Stimulated activated CD4-positive, alpha-beta T cell treated with anti-CD3 and anti-CD28 coated beads, Interleukin-12 subunit alpha, Interleukin-12 subunit beta, amount 100 ng/mL, for 24 hours (primary cell): ENCODE data around the gene TMA7B.
A peak's percentile ranks its signal among the peaks of the same experiment; 100 is the strongest.
"Not testable (repeated sequence)": the region's sequence is repeated elsewhere in the genome, so short reads cannot be mapped to it uniquely, and the experiment has no call there.

Experiments
- DNase-seq, 2 experiments: peaks; one replicate each; pipeline ENCODE4 v3.0.0-alpha.2; 2020; ENCODE audit warnings: low read depth in 2 of 2

TMA7B gene

DNA sequence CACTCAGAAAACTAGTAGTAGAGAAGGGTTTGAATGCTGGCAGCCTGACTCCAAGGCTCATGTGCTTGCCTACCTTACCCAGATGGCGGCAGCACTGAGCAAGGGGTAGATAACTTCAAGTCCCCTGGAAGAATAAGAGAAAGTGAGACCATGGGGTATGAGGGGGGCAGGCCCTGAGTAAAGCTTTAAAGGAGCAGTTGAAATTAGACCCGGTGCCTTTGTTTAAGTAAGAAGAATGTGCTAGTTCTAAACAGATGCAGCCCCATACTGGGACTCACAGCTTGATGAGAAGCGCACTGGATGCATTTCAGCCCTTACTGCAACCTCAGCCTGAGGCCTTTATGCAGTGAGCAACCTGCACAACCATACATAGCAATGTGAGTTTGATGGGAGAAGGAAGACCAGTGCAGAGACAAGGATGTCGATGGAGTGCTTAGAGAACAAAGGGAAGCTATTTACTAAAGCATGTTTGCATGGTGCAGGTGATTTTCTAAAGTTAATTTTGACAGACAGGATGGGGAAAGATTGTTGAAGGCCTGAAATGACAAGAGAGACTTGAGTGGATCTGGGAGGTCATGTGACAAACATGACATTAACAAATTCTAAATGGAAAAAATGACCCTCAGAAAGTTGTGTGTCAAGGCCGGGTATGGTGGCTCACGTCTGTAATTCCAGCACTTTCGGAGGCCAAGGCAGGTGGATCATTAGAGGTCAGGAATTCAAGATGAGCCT is 27.1 kb upstream of the TMA7B start:
- no peak for DNase-seq

DNA sequence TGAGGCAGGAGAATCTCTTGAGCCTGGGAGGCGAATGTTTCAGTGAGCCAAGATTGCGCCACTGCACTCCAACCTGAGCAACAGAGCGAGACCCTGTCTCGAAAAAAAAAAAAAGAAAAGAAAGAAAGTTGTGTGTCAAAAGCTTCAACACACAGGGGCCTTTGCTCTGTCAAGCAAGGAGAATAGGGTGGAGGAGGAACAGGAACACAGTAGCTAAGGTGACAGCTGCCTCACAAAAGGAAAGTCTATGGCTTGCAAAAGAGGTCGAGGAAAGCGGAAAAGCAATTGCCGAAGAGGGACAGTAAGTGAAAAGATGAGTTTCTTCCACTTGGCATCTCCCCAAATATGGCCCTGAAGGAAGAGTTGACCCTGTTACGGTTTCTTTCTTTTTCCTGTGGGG is 26.5 kb upstream of the TMA7B start:
- no peak for DNase-seq

DNA sequence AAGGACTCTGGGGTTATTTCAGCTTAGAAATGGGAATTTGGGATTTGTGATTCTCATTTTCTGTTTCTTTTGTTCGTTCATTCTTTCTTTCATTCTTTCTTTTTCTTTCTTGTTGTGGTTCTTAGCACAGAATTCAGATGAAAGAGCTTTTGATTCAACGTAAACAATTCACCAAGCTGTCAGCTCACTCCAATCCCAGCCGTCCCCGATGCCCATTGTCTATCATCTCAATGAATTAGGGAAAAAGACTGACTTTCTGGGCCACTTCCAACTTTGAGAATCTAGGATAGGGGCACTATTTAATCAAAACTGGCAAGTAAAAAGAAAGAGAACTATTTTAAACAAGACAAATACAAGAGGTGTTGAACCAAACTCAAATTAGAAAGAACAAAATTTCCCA is 25.1 kb upstream of the TMA7B start:
- DNase-seq = no peak

DNA sequence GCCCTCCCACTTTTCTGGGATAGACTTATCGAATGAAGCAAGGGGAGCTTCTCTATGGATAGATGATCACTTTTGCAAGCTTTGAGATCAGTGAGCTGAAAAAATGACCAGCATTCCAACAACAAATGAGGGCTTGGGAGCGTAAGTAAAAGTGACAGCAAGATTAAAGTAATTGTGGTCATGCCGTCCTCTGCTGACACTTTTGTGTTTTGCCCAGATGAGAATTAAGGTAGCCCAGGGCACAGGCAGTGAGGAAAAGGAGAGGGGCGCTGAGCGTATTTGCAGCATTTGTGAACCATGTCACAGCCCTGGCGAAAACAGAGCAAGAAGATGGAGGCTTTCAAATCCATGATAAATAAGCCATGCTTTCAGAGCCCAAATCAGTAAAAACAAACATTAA is 24.6 kb upstream of the TMA7B start:
- no peak for DNase-seq

DNA sequence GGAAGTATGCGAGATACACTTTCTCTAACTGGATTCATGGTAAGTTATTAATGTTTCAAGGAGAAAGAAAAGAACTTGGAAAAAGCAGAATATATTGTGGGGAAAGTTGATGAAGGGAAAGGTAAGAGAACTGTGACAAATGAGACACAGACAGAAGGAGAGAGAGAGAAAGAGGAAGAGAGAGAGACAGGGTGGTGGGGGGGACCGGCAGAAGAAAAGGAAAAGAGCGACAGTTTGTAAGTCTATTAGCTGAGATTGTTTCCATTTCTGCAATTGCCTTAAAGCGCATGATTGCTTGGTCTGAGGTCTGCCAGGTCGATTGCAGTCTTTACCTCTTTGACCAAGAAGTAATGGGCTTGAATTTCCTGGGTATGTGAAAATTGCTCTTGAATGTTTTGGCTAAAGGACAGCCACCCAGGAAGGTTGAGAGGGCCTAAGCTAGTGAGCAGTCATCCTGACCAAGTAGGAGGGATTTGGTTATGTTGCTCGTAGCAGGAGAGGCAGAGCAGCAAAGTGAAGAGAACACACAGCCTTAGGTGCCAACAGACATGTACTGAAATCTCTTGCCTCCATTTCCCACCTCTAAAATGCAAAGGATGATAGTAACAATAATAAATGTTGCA is 23.6 kb upstream of the TMA7B start:
- DNase-seq = no peak

DNA sequence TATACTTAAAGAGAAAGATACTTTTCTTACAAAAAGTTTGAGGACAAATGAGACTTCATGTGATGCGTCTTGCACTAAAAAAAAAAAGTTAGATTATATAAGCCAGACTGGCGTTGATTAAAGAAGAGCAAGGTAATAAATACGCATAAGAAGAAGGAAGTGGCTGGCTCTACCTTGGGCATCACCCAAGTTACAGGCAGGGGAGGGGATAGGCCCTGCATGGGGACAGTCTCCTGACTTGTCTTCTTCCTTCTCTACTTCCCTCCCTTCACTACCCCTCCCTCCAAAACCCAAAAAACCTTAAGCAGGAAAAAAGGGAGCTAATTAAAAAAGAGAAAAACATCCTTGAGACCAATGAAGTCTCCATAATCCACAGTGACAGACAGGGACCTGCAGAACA is 22.3 kb upstream of the TMA7B start:
- no peak for DNase-seq

DNA sequence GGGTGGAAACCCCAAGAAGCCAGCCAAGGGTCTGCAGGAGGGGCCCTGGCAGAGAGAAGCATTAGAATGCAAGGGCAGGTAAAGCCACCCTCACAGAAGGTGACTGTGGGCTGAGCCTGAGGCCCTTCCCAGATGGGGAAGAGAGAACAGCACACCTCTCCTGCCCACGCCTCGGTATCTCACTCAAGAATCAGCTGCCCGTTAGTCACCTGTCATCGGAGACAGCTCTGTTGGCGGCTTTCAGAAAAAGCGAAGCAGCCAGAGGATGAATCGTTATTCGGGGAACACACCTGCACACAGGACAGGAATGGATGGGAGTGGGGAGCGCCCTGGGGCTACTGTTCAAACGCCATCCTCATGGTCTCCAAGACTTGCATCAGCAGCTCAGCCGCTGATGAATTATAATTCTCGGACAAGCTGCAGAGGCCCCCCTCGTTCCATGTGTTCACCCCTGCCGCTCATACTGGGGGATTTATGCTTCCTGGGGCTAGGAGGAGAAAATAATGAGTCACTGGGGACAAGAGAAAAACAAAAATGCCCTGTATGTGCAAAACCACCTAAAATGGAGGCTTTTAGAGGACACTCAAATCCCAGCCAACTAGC is 21.6 kb upstream of the TMA7B start:
- DNase-seq = peak in 1 of 2 experiments; percentile 48

DNA sequence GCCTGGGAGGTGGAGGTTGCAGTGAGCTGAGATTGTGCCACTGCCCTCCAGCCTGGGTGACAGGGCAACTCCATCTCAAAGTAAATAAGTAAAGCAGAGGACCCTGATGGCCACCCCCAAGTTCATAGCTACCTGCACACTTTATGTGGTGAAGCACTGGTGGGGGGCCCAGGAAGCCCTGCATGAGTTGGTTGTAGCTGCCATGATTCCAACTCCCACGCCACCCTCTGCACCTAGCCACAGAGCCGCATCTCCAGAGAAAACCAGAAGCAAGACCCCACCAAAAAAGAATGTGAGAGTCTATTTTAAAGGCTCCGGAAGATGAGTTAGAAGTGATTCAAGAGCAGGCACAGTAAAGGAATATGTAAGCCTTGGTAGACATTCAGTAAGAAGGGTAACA is 20.4 kb upstream of the TMA7B start:
- no peak for DNase-seq

DNA sequence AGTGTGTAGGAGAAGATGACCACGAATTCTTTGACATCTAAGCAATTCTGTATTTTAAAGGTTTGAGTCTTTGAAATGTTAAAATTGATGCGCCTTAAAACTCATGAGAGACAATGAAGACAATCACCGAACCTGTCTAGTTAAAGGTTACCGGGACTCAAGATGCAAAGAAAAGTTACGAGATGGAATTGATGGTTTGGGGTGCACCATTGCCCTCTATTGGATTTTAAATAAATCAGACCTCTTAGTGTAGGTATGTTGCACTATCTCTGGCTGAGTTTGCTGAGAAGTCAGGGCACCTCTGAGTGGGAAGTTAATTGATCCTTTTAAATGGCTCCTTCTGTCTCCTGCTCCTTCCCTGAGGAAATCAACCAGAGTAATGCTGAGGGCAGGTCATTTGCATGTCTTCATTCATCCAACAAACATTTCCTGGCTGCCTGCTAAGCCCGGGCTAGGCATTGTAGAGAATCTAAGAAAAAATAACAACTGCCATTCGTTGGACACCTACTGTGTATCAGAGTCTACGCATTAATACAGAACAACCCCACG is 19.4 kb upstream of the TMA7B start:
- DNase-seq = no peak

DNA sequence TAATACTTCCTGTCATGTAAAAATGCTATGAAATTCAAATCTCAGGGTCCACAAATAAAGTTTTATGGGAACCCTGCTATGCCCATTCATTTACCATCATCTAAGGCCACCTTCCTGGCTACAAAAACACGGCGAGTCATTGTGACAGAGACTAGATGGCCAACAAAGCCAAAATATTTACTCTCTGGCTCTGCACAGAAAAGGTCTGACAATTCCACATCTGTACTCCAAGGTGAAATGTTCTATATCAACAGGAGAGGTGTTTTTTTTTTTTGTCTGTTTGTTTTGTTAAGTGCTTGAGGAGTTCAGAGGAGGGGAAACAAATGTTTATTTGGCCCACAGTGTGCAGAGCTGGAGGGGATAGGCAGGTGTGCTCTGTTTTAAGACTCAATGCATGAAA is 18.6 kb upstream of the TMA7B start:
- no peak for DNase-seq

DNA sequence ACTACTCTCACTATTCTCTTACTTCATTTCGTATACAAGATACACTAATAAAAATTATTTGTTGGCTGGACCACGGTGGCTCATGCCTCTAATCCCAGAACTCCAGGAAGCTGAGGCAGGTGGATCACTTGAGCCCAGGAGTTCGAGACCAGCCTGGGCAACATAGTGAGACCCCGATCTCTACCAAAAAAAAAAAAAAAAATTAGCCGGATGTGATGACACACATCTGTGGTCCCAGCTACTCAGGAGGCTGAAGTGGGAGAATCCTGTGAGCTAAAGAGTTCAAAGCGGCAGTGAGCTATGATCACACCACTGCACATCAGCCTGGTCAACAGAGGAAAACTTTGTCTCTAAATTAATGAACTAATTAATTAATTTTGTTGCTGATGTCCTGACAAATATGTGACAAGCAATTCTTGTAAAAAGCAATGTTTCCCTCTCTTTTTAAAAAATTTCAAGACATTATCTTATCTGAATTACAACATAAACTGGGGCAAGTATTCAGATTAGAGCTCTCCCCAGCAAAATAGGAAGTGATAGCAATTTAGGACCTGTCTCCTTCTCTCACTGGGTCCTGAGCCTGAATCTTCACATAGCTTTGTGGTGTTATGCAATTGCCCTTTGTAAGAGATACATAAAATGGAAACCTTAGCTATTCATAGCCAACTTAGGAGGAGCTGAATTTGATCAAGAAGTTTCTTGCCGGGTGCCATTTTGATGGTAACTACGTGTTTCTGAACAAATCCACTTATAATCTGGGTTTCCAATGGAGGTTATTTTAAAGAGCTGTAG is 17.6 kb upstream of the TMA7B start:
- no peak for DNase-seq

DNA sequence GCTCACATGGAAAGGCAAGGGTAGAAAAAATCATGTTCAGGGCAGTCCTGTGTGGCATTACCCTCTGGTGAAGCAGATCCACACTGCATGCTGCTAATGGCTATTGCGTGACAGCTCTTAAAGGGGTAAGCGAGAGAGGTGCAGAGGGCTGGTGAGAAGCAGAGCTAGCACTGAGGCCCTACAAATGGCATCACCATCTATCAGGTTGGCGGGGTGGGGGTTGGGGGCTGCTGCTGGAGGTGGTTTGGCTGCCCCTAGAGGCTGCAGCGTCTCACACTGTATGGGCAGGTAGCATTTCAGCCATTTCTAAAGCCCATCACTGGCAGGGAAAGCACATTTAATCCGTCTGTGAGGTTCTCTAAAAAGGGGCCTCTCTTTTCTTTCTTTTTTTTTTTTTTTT is 16.9 kb upstream of the TMA7B start:
- DNase-seq = no peak

DNA sequence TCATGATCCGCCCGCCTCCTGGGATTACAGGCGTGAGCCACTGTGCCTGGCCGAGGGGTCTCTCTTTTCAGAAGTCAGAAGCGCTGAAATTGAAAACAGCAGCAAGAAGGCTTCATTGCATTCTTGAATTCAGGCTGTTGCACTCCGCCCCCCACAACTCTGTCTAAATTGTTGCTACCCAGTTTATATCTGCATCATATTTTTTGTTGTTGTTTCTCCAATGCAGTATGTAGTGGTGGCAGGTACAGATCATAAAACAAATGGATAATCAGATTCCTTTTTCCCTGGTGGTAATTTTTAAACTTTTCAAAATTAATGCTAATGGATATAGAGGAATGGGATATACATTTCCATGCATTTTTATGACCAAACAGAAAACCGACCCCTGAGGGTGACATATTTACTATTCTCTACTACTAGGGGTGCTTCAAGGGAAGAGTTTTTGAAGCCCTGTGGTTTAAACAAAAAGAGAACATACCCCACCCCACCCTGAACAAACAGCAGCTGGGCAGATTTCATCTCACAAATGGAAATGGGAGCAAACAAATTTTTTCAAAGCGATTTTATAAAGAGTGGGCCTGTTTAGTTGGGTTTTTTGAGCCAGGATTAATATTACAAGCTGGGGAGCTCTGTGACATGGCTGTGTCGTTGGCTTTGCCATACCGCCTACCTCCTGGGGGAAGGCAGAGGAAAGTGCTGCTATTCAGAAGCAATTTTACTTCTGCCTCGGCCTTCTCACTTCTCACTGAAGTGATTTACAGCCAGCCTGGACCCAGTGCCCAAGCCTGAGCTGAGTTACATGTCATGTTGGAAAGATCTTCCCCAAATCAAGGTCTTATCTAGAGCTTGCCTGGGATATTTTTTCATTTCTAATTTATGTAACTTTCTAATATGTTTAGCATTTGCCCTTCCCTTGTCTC is 16.0 kb upstream of the TMA7B start:
- DNase-seq = no peak

DNA sequence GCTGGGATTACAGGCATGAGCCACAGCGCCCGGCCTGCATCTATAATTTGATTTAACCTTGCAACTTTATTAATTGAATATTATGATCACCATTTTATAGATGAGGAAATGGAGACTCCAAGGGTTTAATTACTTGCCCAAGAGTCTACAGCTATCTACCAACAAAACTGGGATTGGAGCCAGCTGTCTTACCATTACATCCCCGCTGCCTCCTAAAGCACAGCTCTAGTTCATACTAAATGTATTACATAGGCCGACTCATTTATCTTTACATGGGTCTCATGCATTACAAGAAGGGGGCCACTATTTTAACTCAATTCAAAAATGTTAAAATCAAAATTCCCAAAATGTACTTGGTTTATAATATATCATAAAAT is 14.1 kb upstream of the TMA7B start:
- DNase-seq = no peak

DNA sequence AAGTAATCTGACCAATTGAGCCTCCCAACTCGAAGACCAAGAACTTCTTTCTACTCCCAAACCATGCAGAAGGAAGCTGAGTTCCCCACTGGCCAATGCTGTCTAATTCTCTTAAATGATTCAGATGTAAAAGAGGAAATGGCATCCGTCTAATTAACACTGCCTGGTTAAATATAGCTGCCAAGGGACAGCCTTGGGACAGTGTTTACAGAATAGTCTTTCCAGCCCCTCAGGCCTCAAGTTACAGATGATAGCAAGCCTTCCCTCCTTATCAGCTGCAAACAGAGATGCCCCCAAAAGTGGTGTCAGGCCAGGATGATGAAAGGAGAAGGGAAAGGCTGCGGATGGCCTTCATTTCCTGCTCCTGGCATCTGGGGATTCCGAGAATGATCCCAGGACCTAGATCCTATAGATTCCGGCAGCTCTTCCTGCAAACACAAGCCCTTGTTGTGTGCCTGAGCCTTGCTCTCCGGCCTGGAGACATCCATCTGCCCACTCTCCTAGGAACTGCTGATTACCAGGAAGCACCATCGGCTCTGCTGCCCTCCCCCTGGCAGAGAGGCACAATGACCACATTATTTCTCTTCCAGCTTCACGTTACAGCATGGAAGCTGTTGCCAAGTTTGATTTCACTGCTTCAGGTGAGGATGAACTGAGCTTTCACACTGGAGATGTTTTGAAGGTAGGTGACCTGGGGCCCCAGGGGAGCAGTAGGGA is 13.5 kb upstream of the TMA7B start:
- no peak for DNase-seq

DNA sequence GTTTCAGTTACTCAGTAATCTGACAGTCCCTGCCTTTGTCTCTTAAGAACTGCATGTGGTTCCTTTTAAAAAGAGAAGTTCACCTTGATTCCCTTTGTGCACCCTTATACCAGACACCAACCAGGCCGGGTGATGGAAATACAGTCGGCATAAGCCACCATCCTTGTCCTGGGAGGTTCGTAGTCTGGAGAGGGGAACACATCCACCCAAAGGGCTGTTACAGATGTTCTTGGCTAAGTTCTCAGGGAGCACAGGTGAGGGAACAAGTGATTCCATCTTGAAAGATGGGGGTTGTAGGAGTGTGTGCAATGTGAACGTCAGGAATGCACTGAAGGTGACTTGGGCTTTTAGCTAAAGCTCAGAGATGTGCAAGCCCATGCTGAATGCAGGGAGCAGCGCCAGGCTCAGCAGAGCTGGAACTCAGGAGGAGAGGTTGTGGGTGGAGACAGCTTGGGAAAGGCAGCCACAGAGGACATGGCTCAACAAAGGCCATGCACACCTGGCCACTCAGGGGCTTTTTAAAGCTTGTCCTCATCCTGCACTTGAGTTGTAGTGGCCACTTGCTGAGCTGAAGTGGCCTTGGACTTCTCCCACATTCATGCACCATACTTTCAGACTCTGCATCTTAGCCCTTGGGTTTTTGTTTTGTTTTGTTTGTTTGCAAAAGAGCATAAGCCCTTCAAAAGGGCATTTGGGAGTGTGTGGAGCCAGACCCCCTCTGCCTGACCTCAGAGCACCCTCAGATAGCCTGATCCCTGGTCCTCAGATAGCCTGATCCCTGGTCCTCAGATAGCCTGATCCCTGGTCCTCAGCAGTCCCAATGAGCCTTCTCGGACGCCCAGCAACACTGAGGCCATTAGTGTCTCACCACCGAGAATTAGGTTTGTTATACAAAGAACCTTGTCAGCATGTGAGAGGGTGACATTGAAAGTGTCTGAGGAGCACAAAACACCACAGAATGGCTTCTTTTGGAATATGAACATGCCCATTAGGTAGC is 12.7 kb upstream of the TMA7B start:
- DNase-seq = no peak

DNA sequence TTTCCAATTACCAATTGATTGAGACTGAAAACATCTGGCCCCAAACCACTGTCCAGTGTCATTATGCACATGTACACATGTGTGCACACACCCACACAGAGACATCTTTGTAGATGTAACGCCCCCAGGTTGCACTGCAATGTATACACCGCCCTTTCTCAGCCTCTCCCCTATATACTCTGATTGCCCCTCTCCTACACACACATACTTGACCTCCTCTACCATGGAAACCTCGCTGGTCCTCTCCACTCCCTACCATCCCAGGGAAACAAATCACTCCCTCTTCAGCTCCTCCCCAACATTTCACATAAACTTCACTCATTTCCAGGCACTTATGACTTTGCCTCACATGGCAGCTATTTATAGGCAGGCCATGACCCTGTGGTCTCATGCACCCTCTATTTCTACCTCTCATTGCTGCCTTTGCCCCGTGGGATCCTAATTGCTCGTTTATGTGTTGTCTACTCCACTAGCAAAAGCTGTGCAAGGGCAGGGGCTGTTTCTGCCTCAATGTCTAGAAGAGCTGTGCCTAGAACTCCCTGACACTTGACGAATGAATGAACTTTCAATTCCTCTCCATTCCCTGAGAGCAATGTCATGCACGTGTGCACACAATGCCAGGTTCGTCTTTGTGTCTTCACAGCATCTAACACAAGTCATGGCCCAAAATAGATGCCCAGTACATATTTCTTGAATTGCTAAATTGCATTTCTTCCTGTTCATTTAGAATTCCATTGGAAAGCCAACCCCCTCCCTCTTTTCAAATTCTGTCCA is 10.0 kb upstream of the TMA7B start:
- no peak for DNase-seq

DNA sequence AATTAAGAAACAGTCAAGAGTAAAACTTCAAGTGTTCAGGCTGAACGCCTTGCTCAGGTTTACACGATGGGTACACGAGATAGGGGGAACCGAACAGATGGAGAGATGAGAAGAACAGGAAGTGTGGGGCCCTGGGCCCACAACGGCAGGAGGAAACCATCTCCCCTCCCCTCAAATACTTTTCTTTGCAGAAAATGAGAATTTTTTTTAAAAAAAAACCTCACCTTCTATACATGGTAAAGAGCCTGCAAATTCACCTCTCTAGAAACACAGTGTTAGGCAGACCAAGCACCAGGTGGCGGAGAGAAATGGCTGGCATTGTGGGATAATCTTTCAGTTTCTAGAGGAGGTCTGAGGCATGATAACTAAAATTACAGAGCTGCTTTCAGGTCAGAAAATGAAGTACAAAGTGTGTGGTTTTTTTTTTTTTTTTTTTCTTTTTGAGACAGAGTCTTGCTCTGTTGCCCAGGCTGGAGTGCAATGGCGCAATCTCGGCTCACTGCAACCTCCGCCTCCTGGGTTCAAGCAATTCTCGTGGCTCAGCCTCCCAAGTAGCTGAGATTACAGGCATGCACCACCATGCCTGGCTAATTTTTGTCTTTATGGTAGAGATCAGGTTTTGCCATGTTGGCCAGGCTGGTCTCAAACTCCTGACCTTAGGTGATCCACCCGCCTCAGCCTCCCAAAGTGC is 8.4 kb upstream of the TMA7B start:
- DNase-seq = not testable (repeated sequence)
